HCT116 (cell line): ENCODE measurements around the gene APELA. TPM values are rescaled to one million over a fixed set of nuclear protein-coding genes. Genes with fewer than 3 reads are reported as not detected.

Experiments
- ATAC-seq: fragments of 200-7000 bp; cut with Tn5 transposase; 2 replicates; pipeline ENCODE4 v1.9.1; 2020; ENCODE audit warnings: mild to moderate bottlenecking, moderate library complexity
- BruUV-seq: library from RNA; stranded (reverse); fragments of 400-500 nt; replicated peaks from 2 replicates; lab custom pipeline; 2021; lab: Mats Ljungman, UMichigan
- CTCF ChIA-PET: fragments of 300-600 bp; sonication (Branson Sonifier 250); formaldehyde crosslinking; loops from one replicate; lab custom pipeline; 2021; ENCODE audit warnings: antibody characterized with exemption; lab: Charles Lee
- POLR2A ChIA-PET: fragments of 300-600, 350-600 bp; sonication (Branson Sonifier 250); formaldehyde crosslinking; loops from one replicate; lab custom pipeline; 2021; ENCODE audit warnings: antibody characterized with exemption; lab: Charles Lee
- RAD21 ChIA-PET, 2 experiments: fragments of 300-600 bp; sonication (Branson Sonifier 250); formaldehyde crosslinking; loops; one replicate each; lab custom pipeline; 2023; ENCODE audit warnings: low total read pairs in 2 of 2; ENCODE audit not compliant: uncharacterized antibody in 2 of 2, unreplicated experiment in 2 of 2, low non-redundant PET in 1 of 2; lab: Charles Lee
- DNase-seq: peaks from one replicate; pipeline ENCODE4 v3.0.0-alpha.2; 2010; ENCODE audit warnings: low read depth, low spot score
- H2AFZ ChIP-seq: fragments of 200-600 bp; shearing (Covaris generic), sonication (generic); 2 replicates; pipeline ENCODE4 v1.6.1; 2017; ENCODE audit warnings: low read depth, mixed run types, mixed read lengths, antibody characterized with exemption, low read length; ENCODE audit not compliant: poor library complexity, severe bottlenecking
- H3K27ac ChIP-seq: 2 replicates; pipeline ENCODE4 v1.5.1; 2012; ENCODE audit warnings: low read depth, low read length
- H3K27me3 ChIP-seq: fragments of 200-600 bp; sonication (generic); 2 replicates; pipeline ENCODE4 v1.6.1; 2016; ENCODE audit warnings: mixed run types, low read length, mixed read lengths; ENCODE audit not compliant: insufficient read depth
- H3K36me3 ChIP-seq, 2 experiments: fragments of 200-500 bp in 1 of 2; fragments of 200-600 bp in 1 of 2; sonication (Bioruptor generic) in 1 of 2; sonication (generic) in 1 of 2; 2 replicates each; pipeline versions ENCODE4 v1.5.1 to v1.6.1; 2014 to 2016; ENCODE audit warnings: low read length in 2 of 2, inconsistent platforms in 1 of 2, mixed read lengths in 1 of 2, mixed run types in 1 of 2; ENCODE audit not compliant: insufficient read depth in 2 of 2, control insufficient read depth in 1 of 2
- H3K4me1 ChIP-seq, 2 experiments: fragments of 200-600 bp in 1 of 2; sonication (generic) in 1 of 2; 2 replicates each; pipeline versions ENCODE4 v1.5.1 to v1.6.1; 2012 to 2017; ENCODE audit warnings: low read length in 2 of 2, inconsistent platforms in 1 of 2, mild to moderate bottlenecking in 1 of 2, mixed read lengths in 1 of 2, mixed run types in 1 of 2, moderate library complexity in 1 of 2; ENCODE audit not compliant: insufficient read depth in 2 of 2, control insufficient read depth in 1 of 2
- H3K4me2 ChIP-seq: fragments of 200-600 bp; sonication (generic); 2 replicates; pipeline ENCODE4 v1.6.1; 2017; ENCODE audit warnings: mixed run types, low read length, mixed read lengths
- H3K4me3 ChIP-seq, 2 experiments: fragments of 200-600 bp in 1 of 2; sonication (generic) in 1 of 2; replicated peaks in 1 of 2; 2 replicates each; pipeline ENCODE4 v1.5.1; 2011 to 2016; ENCODE audit warnings: low read length in 2 of 2, control low read depth in 1 of 2, low read depth in 1 of 2, mild to moderate bottlenecking in 1 of 2, mixed read lengths in 1 of 2, mixed run types in 1 of 2
- H3K79me2 ChIP-seq: fragments of 200-600 bp; sonication (generic); 2 replicates; pipeline ENCODE4 v1.6.1; 2017; ENCODE audit warnings: mild to moderate bottlenecking, mixed run types, low read length, moderate library complexity, mixed read lengths; ENCODE audit not compliant: insufficient read depth
- H3K9ac ChIP-seq: fragments of 200-600 bp; sonication (generic); 2 replicates; pipeline ENCODE4 v1.6.1; 2016; ENCODE audit warnings: low read length, mixed read lengths
- H3K9me2 ChIP-seq: fragments of 200-600 bp; sonication (generic), shearing (Covaris generic); 2 replicates; pipeline ENCODE4 v1.6.1; 2017; ENCODE audit warnings: mixed run types, mild to moderate bottlenecking, moderate library complexity; ENCODE audit not compliant: insufficient read depth
- H3K9me3 ChIP-seq, 2 experiments: fragments of 200-500 bp in 1 of 2; fragments of 200-600 bp in 1 of 2; sonication (Bioruptor generic) in 1 of 2; sonication (generic) in 1 of 2; 2 replicates each; pipeline ENCODE4 v1.6.1; 2014 to 2017; ENCODE audit warnings: low read length in 2 of 2, mixed read lengths in 2 of 2, inconsistent platforms in 1 of 2, low read depth in 1 of 2, mild to moderate bottlenecking in 1 of 2, mixed run types in 1 of 2, moderate library complexity in 1 of 2; ENCODE audit not compliant: control insufficient read depth in 1 of 2, insufficient read depth in 1 of 2
- H4K20me1 ChIP-seq: fragments of 200-600 bp; sonication (generic), shearing (Covaris generic); 2 replicates; pipeline ENCODE4 v1.6.1; 2017; ENCODE audit warnings: mixed run types, mild to moderate bottlenecking, moderate library complexity; ENCODE audit not compliant: insufficient read depth
- ATF3 ChIP-seq: IDR thresholded peaks from 2 replicates; pipeline ENCODE4 v1.6.1; 2012
- CBX3 ChIP-seq: IDR thresholded peaks from 2 replicates; pipeline ENCODE4 v1.6.1; 2012; ENCODE audit warnings: low read depth
- CTCF ChIP-seq, 3 experiments: fragments of 200-600 bp in 1 of 3; sonication (generic) in 1 of 3; IDR thresholded peaks in 2 of 3; conservative IDR thresholded peaks in 1 of 3; 2 replicates each; pipeline ENCODE4 v1.5.1; 2012 to 2017; ENCODE audit warnings: low read depth in 2 of 3, low read length in 2 of 3, antibody characterized with exemption in 1 of 3, borderline replicate concordance in 1 of 3, control low read depth in 1 of 3, mild to moderate bottlenecking in 1 of 3, mixed read lengths in 1 of 3, mixed run types in 1 of 3, moderate library complexity in 1 of 3; ENCODE audit not compliant: insufficient read depth in 1 of 3
- EGR1 ChIP-seq: IDR thresholded peaks from 2 replicates; pipeline ENCODE4 v1.6.1; 2012; ENCODE audit warnings: low read depth
- ELF1 ChIP-seq: IDR thresholded peaks from 2 replicates; pipeline ENCODE4 v1.6.1; 2012; ENCODE audit warnings: low read depth, borderline replicate concordance
- FOSL1 ChIP-seq: IDR thresholded peaks from 2 replicates; pipeline ENCODE4 v1.6.1; 2012; ENCODE audit warnings: low read depth
- JUND ChIP-seq: IDR thresholded peaks from 2 replicates; pipeline ENCODE4 v1.6.1; 2012
- MAX ChIP-seq: IDR thresholded peaks from 2 replicates; pipeline ENCODE4 v1.6.1; 2012
- POLR2A ChIP-seq: IDR thresholded peaks from 2 replicates; pipeline ENCODE4 v1.7.0; 2011; ENCODE audit warnings: borderline replicate concordance; ENCODE audit not compliant: insufficient read depth, insufficient read length; ENCODE audit errors: extremely low read depth
- POLR2AphosphoS5 ChIP-seq: IDR thresholded peaks from 2 replicates; pipeline ENCODE4 v1.6.1; 2011; ENCODE audit warnings: mild to moderate bottlenecking, low read depth, low read length, moderate library complexity
- SP1 ChIP-seq: IDR thresholded peaks from 2 replicates; pipeline ENCODE4 v1.6.1; 2012; ENCODE audit warnings: low read depth
- SRF ChIP-seq: IDR thresholded peaks from 2 replicates; pipeline ENCODE4 v1.6.1; 2012; ENCODE audit warnings: low read depth
- ZNF274 ChIP-seq: fragments of 200-500 bp; sonication (Bioruptor generic); IDR thresholded peaks from 2 replicates; pipeline ENCODE4 v1.6.1; 2014; ENCODE audit warnings: mild to moderate bottlenecking, low read depth, low read length, inconsistent platforms
- intact Hi-C: fragments of 100-400 bp; cut with micrococcal nuclease; formaldehyde crosslinking; loops from 2 replicates; pipeline ENCODE4 v1.10.0; 2022
- total RNA-seq: library from RNA; stranded (reverse); gene quantifications from one replicate; pipeline ENCODE4 v1.2.1, GENCODE V29; 2021; ENCODE audit not compliant: unreplicated experiment

The APELA gene
- total RNA-seq, 1 experiment from 2014 or later: not detected

GRCh38 chr4:164871673-164872072 lies 5.3 kb upstream of the APELA start:
- ChIA-PET POLR2A (no interaction called here), CTCF (no interaction called here), RAD21 (no interaction called here)
- no peaks in the 10 kb centered on the region for H3K9me3 ChIP-seq
- BruUV-seq: no TSS peak
- H3K27ac ChIP-seq: no peak overlapping the region
- H3K9me2 ChIP-seq: no peaks in the 10 kb centered on the region
- no peaks in the 10 kb centered on the region for H3K36me3 ChIP-seq
- H3K4me2 ChIP-seq: no peak overlapping the region
- ATAC-seq: no peak
- no peaks in the 10 kb centered on the region for H3K4me1 ChIP-seq
- H3K79me2 ChIP-seq: no peaks in the 10 kb centered on the region
- H3K4me3 ChIP-seq: no peak overlapping the region
- no peak overlapping the region for H2AFZ ChIP-seq
- DNase-seq: no peak
- no peaks in the 10 kb centered on the region for H4K20me1 ChIP-seq
- intact Hi-C loops: no loop called here
- TF ChIP-seq MAX: no peak
- no peak for TF ChIP-seq CTCF (IDR thresholded peaks at IDR 0.05 in 2 of 3, conservative IDR thresholded peaks at IDR 0.05 in 1 of 3; ENCODE audit: borderline replicate concordance in 1 of 3, insufficient read depth in 1 of 3, low read depth in 2 of 3, low read length in 2 of 3)
- no peak for TF ChIP-seq SP1
- no peak for TF ChIP-seq EGR1
- TF ChIP-seq POLR2AphosphoS5: no peak
- no peak for TF ChIP-seq FOSL1
- TF ChIP-seq ELF1: no peak
- TF ChIP-seq ATF3: no peak
- no peak for TF ChIP-seq CBX3
- no peak for TF ChIP-seq SRF
- no peak for TF ChIP-seq ZNF274
- TF ChIP-seq POLR2A: no peak
- no peak for TF ChIP-seq JUND
- TF ChIP-seq, all 23 proteins: peak for 0
- Histone ChIP-seq H3K27me3 (no peaks in the 10 kb centered on the region), H3K9ac (no peak overlapping the region)
